GM12878 (cell line): Measurements from ENCODE around the gene ADD1. TPM values are rescaled to one million over a fixed set of nuclear protein-coding genes. Genes with fewer than 3 reads are reported as not detected.

Source experiments
- ATF2 ChIP-seq: IDR thresholded peaks from 2 replicates; pipeline ENCODE4 v1.6.1; 2012; ENCODE audit warnings: low read length, inconsistent platforms
- ATF3 ChIP-seq: IDR thresholded peaks from 2 replicates; pipeline ENCODE4 v1.6.1; 2011; ENCODE audit warnings: low read depth, mild to moderate bottlenecking, low read length, moderate library complexity, borderline replicate concordance; ENCODE audit errors: extremely low read depth
- ATF7 ChIP-seq: fragments of 450-650 bp; IDR thresholded peaks from 2 replicates; pipeline ENCODE4 v1.6.1; 2016; ENCODE audit warnings: low read depth, mild to moderate bottlenecking
- CHD1 ChIP-seq: IDR thresholded peaks from 2 replicates; pipeline ENCODE4 v1.6.1; 2012; ENCODE audit warnings: low read depth, low read length, improper control_type of control experiment
- CHD4 ChIP-seq: fragments of 200-600 bp; sonication (generic); IDR thresholded peaks from 2 replicates; pipeline ENCODE4 v1.6.1; 2016; ENCODE audit warnings: mild to moderate bottlenecking
- HDAC6 ChIP-seq: fragments of 200-600 bp; sonication (generic); IDR thresholded peaks from one replicate; pipeline ENCODE4 v1.8.0; 2017; ENCODE audit warnings: antibody characterized with exemption; ENCODE audit not compliant: unreplicated experiment
- IKZF1 ChIP-seq: fragments of 450-650 bp; conservative IDR thresholded peaks from 2 replicates; pipeline ENCODE4 v1.6.1; 2017; ENCODE audit warnings: antibody characterized with exemption, mild to moderate bottlenecking
- IRF4 ChIP-seq: IDR thresholded peaks from 2 replicates; pipeline ENCODE4 v1.6.1; 2011; ENCODE audit warnings: low read depth, low read length
- MTA2 ChIP-seq: fragments of 450-650 bp; IDR thresholded peaks from 2 replicates; pipeline ENCODE4 v1.6.1; 2016; ENCODE audit warnings: low read depth, mild to moderate bottlenecking, moderate library complexity
- NR2F1 ChIP-seq: fragments of 450-650 bp; conservative IDR thresholded peaks from 2 replicates; pipeline ENCODE4 v1.6.1; 2017; ENCODE audit warnings: mild to moderate bottlenecking
- RELA ChIP-seq: fragments of 450-650 bp; IDR thresholded peaks from 2 replicates; pipeline ENCODE4 v1.8.0; 2014; ENCODE audit warnings: borderline replicate concordance; ENCODE audit not compliant: partially characterized antibody
- REST ChIP-seq: IDR thresholded peaks from 2 replicates; pipeline ENCODE4 v1.6.1; 2012; ENCODE audit warnings: mild to moderate bottlenecking, low read depth, low read length
- SMAD5 ChIP-seq: IDR thresholded peaks from 2 replicates; pipeline ENCODE4 v1.6.1; 2016; ENCODE audit warnings: antibody characterized with exemption, low read depth
- SMC3 ChIP-seq: IDR thresholded peaks from 2 replicates; pipeline ENCODE4 v1.6.1; 2011; ENCODE audit warnings: low read length, improper control_type of control experiment, borderline replicate concordance
- TAF1 ChIP-seq: IDR thresholded peaks from 2 replicates; pipeline ENCODE4 v1.6.1; 2011; ENCODE audit warnings: mild to moderate bottlenecking, low read depth, low read length, borderline replicate concordance
- ZBTB4 ChIP-seq: fragments of 450-650 bp; formaldehyde crosslinking; IDR thresholded peaks from 2 replicates; pipeline ENCODE4 v1.4.0; 2022; ENCODE audit warnings: mild to moderate bottlenecking, moderate library complexity
- polyA plus RNA-seq, 11 experiments: library from polyadenylated mRNA; depleted of rRNA in 4 of 11; unstranded in 6 of 11; stranded (reverse) in 5 of 11; fragments of >200 nt; fragmentation: Nextera tagmentation in 4 of 11; fragmentation: Illumina TruSeq in 1 of 11; extraction: Ambion mirVana in 4 of 11; extraction: Trizol in 1 of 11; gene quantifications; 1 replicate in 1 of 11; 2 replicates in 10 of 11; pipeline versions ENCODE4 v1.2.1 to v1.2.3, GENCODE V29; 2011 to 2016; ENCODE audit warnings: inconsistent platforms in 2 of 11, missing spikeins in 2 of 11, low read depth in 1 of 11
- total RNA-seq, 4 experiments: library from RNA; depleted of rRNA in 3 of 4; stranded (reverse); fragments of >200 nt in 3 of 4; fragmentation: Illumina TruSeq in 1 of 4; extraction: Trizol in 1 of 4; gene quantifications; 2 replicates each; pipeline versions ENCODE4 v1.2.1 to v1.2.3, GENCODE V29; 2013 to 2021
- TF ChIP-seq, protein P1 (sequence below): fragments of 450-650 bp; IDR thresholded peaks from 2 replicates; pipeline ENCODE4 v1.6.1; 2017; ENCODE audit warnings: mild to moderate bottlenecking, low read depth, inconsistent platforms; ENCODE audit not compliant: poor library complexity, severe bottlenecking

ADD1 gene
- total and polyA plus RNA-seq, 10 of the 15 experiments (the other 5 are each of a cell fraction or from before 2014, with no cell fraction given): 21.6 to 182 (median 105) TPM

DNA sequence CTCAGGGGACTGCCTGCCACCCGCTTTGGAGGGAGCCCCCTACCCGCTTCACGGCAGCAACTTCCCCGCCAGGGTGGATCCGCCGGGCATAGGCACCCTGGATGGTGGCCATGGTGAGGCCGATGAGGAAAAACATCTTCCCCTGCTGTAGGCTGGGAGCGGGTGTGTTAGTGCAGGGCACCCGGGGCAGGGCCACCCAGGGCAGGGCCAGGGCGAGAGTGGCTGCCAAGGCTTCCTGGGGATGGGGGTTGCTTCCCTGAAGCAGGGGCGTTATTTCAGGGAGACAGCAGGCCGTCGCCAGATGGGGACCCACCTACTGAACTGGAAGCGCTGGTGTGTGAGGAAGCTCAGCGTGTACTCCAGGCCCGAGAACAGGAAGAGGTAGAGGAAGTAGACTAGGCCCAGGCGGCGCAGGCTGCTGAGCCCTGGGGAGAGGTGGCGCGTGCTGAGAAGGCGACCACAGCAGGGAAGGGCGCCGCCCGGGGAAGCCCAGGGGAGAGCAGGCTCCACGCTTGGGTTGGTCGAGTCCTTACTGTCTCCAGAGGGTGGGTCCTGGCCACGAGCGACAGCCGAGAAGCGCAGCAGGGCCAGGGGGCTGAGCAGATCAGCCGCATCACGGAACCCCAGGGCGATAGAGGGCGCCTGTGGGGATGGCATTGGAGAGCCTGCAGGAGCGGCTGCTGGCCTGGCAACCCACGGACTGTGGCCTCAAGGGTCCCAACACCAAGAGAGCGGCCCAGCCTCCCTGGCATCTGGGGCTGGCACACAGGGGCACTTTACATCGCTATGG, 88.1 kb downstream of the ADD1 start (continued):
- TF ChIP-seq, protein P1, sequence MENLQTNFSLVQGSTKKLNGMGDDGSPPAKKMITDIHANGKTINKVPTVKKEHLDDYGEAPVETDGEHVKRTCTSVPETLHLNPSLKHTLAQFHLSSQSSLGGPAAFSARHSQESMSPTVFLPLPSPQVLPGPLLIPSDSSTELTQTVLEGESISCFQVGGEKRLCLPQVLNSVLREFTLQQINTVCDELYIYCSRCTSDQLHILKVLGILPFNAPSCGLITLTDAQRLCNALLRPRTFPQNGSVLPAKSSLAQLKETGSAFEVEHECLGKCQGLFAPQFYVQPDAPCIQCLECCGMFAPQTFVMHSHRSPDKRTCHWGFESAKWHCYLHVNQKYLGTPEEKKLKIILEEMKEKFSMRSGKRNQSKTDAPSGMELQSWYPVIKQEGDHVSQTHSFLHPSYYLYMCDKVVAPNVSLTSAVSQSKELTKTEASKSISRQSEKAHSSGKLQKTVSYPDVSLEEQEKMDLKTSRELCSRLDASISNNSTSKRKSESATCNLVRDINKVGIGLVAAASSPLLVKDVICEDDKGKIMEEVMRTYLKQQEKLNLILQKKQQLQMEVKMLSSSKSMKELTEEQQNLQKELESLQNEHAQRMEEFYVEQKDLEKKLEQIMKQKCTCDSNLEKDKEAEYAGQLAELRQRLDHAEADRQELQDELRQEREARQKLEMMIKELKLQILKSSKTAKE: no peak
- TF ChIP-seq ATF2 (no peak), CHD1 (no peak), ATF7 (peak; percentile 36; the same call in 1 of the 2 replicates), SMC3 (peak; percentile 10; the same call in 1 of the 2 replicates), REST (no peak), ZBTB4 (CRISPR knock-in tag) (no peak), IRF4 (no peak), CHD4 (no peak), NR2F1 (peak; percentile 47), ATF3 (no peak), HDAC6 (no peak), MTA2 (no peak), RELA (peak; percentile 33), IKZF1 (peak; percentile 89), TAF1 (no peak), SMAD5 (no peak)
